HEK293T (cell line): ENCODE results near the gene GAB4.
"Not testable (repeated sequence)": the region's sequence is repeated elsewhere in the genome, so short reads cannot be mapped to it uniquely, and the experiment has no call there.

Source experiments
- CTCF ChIA-PET: fragments of 350-600 bp; formaldehyde crosslinking; extraction: SDS; loops from one replicate; lab custom pipeline; 2021; ENCODE audit warnings: antibody characterized with exemption, inconsistent platforms; lab: Yijun Ruan, JAX
- POLR2A ChIA-PET: fragments of 350-600 bp; formaldehyde crosslinking; extraction: SDS; loops from one replicate; lab custom pipeline; 2020; ENCODE audit warnings: antibody characterized with exemption, inconsistent platforms; lab: Yijun Ruan, JAX
- DNase-seq: peaks from one replicate; pipeline ENCODE4 v3.0.0; 2012; ENCODE audit warnings: mixed read lengths; ENCODE audit errors: extremely low spot score
- ARNT ChIP-seq: fragments of 450-650 bp; IDR thresholded peaks from 2 replicates; pipeline ENCODE4 v1.6.1; 2017; ENCODE audit warnings: mild to moderate bottlenecking
- BHLHE40 ChIP-seq: fragments of 450-650 bp; IDR thresholded peaks from 2 replicates; pipeline ENCODE4 v1.6.1; 2016; ENCODE audit warnings: mild to moderate bottlenecking, moderate library complexity, borderline replicate concordance
- CTBP1 ChIP-seq: fragments of 450-650 bp; IDR thresholded peaks from 2 replicates; pipeline ENCODE4 v1.6.1; 2016; ENCODE audit warnings: borderline replicate concordance
- ELF4 ChIP-seq: fragments of 450-650 bp; IDR thresholded peaks from 2 replicates; pipeline ENCODE4 v1.6.1; 2017; ENCODE audit warnings: antibody characterized with exemption
- FOXA1 ChIP-seq: fragments of 450-650 bp; IDR thresholded peaks from 2 replicates; pipeline ENCODE4 v1.6.1; 2016; ENCODE audit warnings: mild to moderate bottlenecking
- FOXK2 ChIP-seq: fragments of 450-650 bp; IDR thresholded peaks from 2 replicates; pipeline ENCODE4 v1.6.1; 2016; ENCODE audit warnings: mild to moderate bottlenecking
- FOXM1 ChIP-seq: fragments of 450-650 bp; IDR thresholded peaks from 2 replicates; pipeline ENCODE4 v1.6.1; 2017; ENCODE audit warnings: mild to moderate bottlenecking, borderline replicate concordance
- HDGF ChIP-seq: fragments of 450-650 bp; IDR thresholded peaks from 2 replicates; pipeline ENCODE4 v1.6.1; 2017; ENCODE audit warnings: antibody characterized with exemption, borderline replicate concordance
- L3MBTL2 ChIP-seq: fragments of 450-650 bp; conservative IDR thresholded peaks from 2 replicates; pipeline ENCODE4 v1.6.1; 2016; ENCODE audit warnings: mild to moderate bottlenecking
- LEF1 ChIP-seq: fragments of 450-650 bp; IDR thresholded peaks from 2 replicates; pipeline ENCODE4 v1.6.1; 2017; ENCODE audit warnings: mild to moderate bottlenecking, borderline replicate concordance
- NFRKB ChIP-seq: fragments of 450-650 bp; IDR thresholded peaks from 2 replicates; pipeline ENCODE4 v1.6.1; 2016; ENCODE audit warnings: mild to moderate bottlenecking, moderate library complexity
- SP1 ChIP-seq: fragments of 450-650 bp; IDR thresholded peaks from 2 replicates; pipeline ENCODE4 v1.6.1; 2017
- SUZ12 ChIP-seq: fragments of 450-650 bp; IDR thresholded peaks from 2 replicates; pipeline ENCODE4 v1.6.1; 2016; ENCODE audit warnings: mild to moderate bottlenecking
- TARDBP ChIP-seq: fragments of 450-650 bp; IDR thresholded peaks from 2 replicates; pipeline ENCODE4 v1.6.1; 2016
- ZNF384 ChIP-seq: fragments of 450-650 bp; IDR thresholded peaks from 2 replicates; pipeline ENCODE4 v1.6.1; 2016
- TF ChIP-seq, protein P1 (sequence below): fragments of 450-650 bp; IDR thresholded peaks from 2 replicates; pipeline ENCODE4 v1.6.1; 2016

GAB4 gene

DNA sequence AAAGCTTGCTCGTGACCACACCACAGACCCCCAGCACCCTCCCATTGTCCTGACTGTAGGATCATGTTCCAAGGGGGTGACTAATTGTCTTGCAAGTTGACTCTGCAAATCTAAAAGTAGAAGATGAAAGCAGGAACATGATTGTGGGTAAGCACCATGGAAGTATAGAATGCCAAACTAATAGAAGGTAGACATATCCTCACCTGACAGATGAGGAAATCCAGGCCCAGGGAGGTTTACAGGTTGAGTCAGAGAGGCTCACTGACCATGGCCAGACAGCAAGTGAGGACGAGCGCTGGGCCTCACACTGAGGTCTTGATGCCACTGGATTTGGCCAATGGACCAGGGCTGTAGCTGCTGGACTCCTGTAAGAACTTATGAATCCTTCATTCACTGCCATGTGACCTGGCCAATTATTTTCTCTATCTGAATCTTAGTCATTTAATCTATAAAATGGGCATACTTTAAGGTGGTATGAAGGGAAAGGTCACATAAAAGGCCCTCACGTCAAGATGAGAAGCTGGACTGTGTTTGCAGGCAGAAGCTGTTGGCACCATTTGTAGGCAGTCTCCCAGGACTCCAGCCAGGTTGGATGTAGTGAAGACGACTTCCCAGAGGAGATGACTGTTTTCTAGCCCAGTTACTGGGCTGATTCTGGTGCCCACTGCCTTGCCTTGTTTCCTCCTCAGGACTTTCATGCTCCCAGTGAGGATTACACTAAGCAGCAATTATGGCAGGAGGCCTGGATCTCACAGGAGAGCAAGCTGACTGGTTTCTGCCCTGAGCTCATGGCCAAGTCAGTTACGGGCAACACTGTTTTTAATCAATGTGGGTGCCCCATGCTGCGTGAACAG lies 54.6 kb downstream of the GAB4 start:
- CTCF ChIA-PET, result interaction anchor here (1.1 kb wide), 1 partner anchor 36 kb away, joined by 3 read pairs; no protein-coding TSS in a partner anchor

DNA sequence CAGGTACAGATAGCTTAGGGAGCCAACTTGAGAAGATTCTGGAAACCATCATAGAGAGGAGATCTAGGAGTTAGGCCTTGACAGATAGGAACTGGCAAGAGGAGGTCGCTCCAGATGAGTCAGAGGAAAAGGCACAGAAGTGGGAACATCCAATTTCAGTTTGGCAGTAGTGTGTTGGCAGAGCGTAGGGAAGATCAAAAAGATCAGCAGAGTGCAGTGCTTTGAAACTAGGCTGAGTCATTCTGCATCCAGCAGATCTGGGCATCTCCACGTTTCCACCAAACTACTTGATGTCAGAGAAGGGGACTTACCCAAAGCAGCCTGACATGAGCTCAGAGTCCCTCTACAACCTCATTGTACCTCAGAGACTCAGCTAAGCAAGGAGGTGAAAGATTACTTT lies 58.5 kb downstream of the GAB4 start:
- CTCF ChIA-PET, result interaction anchor here (1.1 kb wide), 1 partner anchor 109 kb away, joined by 4 read pairs; no protein-coding TSS in a partner anchor
- DNase-seq, result no peak
- POLR2A ChIA-PET, result no interaction called here
- TF ChIP-seq SP1, result no peak
- TF ChIP-seq CTBP1, result no peak
- TF ChIP-seq L3MBTL2, result no peak
- no peak for TF ChIP-seq SUZ12
- no peak for TF ChIP-seq FOXM1
- no peak for TF ChIP-seq ELF4
- TF ChIP-seq NFRKB, result no peak

More for the DNA sequence above, 54.6 kb downstream of the GAB4 start:
- TF ChIP-seq ZNF384, result no peak
- no peak for TF ChIP-seq ARNT
- TF ChIP-seq BHLHE40, result no peak
- TF ChIP-seq CTBP1, result no peak
- TF ChIP-seq TARDBP, result no peak
- TF ChIP-seq, protein P1, sequence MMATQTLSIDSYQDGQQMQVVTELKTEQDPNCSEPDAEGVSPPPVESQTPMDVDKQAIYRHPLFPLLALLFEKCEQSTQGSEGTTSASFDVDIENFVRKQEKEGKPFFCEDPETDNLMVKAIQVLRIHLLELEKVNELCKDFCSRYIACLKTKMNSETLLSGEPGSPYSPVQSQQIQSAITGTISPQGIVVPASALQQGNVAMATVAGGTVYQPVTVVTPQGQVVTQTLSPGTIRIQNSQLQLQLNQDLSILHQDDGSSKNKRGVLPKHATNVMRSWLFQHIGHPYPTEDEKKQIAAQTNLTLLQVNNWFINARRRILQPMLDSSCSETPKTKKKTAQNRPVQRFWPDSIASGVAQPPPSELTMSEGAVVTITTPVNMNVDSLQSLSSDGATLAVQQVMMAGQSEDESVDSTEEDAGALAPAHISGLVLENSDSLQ, result no peak
- TF ChIP-seq SP1, result no peak
- TF ChIP-seq FOXM1, result no peak
- no peak for TF ChIP-seq SUZ12
- no peak for TF ChIP-seq HDGF
- no peak for TF ChIP-seq ELF4
- TF ChIP-seq LEF1, result no peak
- no peak for TF ChIP-seq NFRKB
- TF ChIP-seq L3MBTL2, result no peak
- TF ChIP-seq FOXK2, result no peak
- TF ChIP-seq FOXA1, result no peak
- POLR2A ChIA-PET, result no interaction called here
- peak; percentile 4 for DNase-seq

DNA sequence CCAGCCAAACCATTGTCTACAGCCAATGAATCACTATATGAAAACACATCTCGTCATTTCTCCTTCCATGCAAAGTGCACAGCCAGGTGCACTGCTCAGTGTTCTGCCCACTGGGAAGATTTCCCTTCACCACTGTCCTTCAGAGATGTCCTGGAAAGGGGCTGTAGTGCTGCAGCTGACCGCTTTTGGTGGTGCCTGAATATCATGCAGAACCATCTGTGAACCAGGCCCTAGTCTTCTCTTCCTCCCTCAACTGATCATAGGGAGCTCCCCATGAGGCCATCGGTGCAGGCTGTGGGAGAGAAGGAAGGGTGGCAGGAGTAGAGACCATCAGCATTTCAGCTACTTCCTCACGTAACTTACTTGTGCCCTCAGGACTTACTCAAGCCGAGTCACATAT lies 70.2 kb downstream of the GAB4 start:
- DNase-seq, result no peak
- POLR2A ChIA-PET, result no interaction called here
- CTCF ChIA-PET, result no interaction called here
- no peak for TF ChIP-seq HDGF
- no peak for TF ChIP-seq CTBP1
- TF ChIP-seq, protein P1, result no peak
- no peak for TF ChIP-seq TARDBP
- no peak for TF ChIP-seq BHLHE40
- TF ChIP-seq FOXM1, result no peak
- TF ChIP-seq FOXA1, result no peak
- no peak for TF ChIP-seq FOXK2

DNA sequence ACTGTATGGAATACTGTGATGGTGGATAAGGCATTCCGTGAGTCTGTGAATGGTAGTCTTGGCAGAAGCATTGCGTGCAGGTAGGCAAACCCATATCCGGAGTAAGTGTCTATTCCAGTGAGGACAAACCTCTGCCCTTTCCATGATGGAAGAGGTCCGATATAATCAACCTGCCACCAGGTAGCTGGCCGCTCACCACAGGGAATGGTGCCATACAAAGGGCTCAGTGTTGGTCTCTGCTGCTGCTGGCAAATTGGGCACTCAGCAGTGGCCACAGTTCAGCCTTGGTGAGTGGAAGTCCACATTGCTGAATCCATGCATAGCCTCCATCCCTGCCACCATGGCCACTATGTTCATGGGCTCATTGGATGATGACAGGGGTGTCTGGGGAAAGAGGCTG lies 70.8 kb downstream of the GAB4 start:
- DNase-seq, CTCF ChIA-PET, POLR2A ChIA-PET: not testable (repeated sequence)

DNA sequence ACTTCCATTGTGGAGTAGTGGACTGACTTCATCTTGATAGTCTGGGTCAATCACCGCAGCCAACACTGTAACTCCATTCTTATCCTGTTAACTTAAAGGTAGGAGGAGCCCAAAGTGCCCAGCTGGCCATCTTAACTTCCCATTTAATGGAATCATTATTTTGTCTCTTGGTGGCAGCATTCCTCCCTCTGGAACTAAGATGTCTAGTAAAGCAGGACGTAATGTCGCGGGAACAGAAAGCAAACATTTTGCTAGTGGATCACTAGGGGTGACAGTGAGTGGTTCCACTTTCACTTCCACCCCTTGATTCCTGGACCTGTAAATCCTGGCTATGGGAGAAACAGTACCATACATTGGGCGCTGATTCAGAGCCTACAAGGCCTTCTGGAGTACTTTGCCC lies 71.4 kb downstream of the GAB4 start:
- CTCF ChIA-PET, result no interaction called here
- no peak for TF ChIP-seq HDGF
- no peak for TF ChIP-seq FOXA1
- TF ChIP-seq TARDBP, result no peak
- TF ChIP-seq SUZ12, result no peak
- no peak for TF ChIP-seq SP1
- TF ChIP-seq FOXK2, result no peak
- TF ChIP-seq, protein P1, result no peak
- no peak for TF ChIP-seq FOXM1
- no peak for TF ChIP-seq ZNF384
- no peak for TF ChIP-seq CTBP1
- TF ChIP-seq L3MBTL2, result no peak
- no peak for TF ChIP-seq LEF1
- TF ChIP-seq NFRKB, result no peak
- POLR2A ChIA-PET, result no interaction called here
- DNase-seq, result no peak

DNA sequence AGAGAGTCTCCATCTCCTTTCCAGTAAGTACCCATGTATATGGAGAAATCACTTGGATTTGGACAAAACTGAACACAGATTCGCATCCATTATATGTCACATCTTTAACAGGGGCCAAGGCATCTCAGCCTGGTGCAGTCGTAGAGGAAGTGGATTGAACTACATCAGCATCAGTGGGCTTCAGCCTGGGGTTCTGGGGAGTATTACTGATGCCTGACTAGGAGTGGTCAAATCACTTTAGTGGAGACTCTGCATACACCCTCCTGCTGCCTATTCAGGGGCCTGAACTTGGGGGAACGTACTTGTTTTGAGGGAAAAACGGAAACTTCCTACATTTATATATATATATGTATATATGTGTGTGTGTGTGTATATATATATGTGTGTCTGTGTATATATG lies 72.8 kb downstream of the GAB4 start:
- ChIA-PET CTCF (no interaction called here), POLR2A (no interaction called here)
- no peak for TF ChIP-seq ELF4
- TF ChIP-seq TARDBP, result no peak
- TF ChIP-seq NFRKB, result no peak
- TF ChIP-seq FOXK2, result no peak
- TF ChIP-seq L3MBTL2, result no peak
- TF ChIP-seq CTBP1, result no peak
- no peak for TF ChIP-seq HDGF
- no peak for TF ChIP-seq ARNT
- TF ChIP-seq BHLHE40, result no peak
- TF ChIP-seq FOXA1, result no peak
- TF ChIP-seq SUZ12, result no peak
- DNase-seq, result no peak
